Stimulated activated effector memory CD8-positive, alpha-beta T cell treated with anti-CD3 and anti-CD28 coated beads, Interleukin-12 subunit alpha, Interleukin-12 subunit beta, amount 100 ng/mL, for 72 hours (primary cell): Measurements from ENCODE around the gene ANKRD18A.
A peak's percentile ranks its signal among the peaks of the same experiment; 100 is the strongest.
"Not testable (repeated sequence)": the region's sequence is repeated elsewhere in the genome, so short reads cannot be mapped to it uniquely, and the experiment has no call there.

Experiments used
- ATAC-seq: fragments of 150-1000 bp; cut with Tn5 transposase; 2 replicates; pipeline ENCODE4 v1.10.0; 2021
- DNase-seq, 2 donors: peaks; one replicate each; pipeline ENCODE4 v3.0.0; 2021 to 2022; ENCODE audit warnings: low spot score in 2 of 2
- H3K27ac Mint-ChIP-seq: one replicate; pipeline ENCODE4 v1.8.0; 2022; ENCODE audit warnings: mild to moderate bottlenecking, mixed read lengths
- H3K36me3 Mint-ChIP-seq: one replicate; pipeline ENCODE4 v1.8.0; 2022; ENCODE audit warnings: mild to moderate bottlenecking, mixed read lengths
- H3K4me1 Mint-ChIP-seq: one replicate; pipeline ENCODE4 v1.8.0; 2022; ENCODE audit warnings: mixed read lengths
- H3K4me3 Mint-ChIP-seq: one replicate; pipeline ENCODE4 v1.8.0; 2022; ENCODE audit warnings: mild to moderate bottlenecking, mixed read lengths
- H3K9me3 Mint-ChIP-seq: one replicate; pipeline ENCODE4 v1.8.0; 2022; ENCODE audit warnings: mixed read lengths

The ANKRD18A gene

GRCh38 chr9:38641985-38642864, 21.8 kb upstream of the ANKRD18A start:
- H3K4me3 Mint-ChIP-seq = no peak overlapping the region
- no peak for ATAC-seq
- no peak overlapping the region for H3K27ac Mint-ChIP-seq
- no peaks in the 10 kb centered on the region for H3K36me3 Mint-ChIP-seq
- no peaks in the 10 kb centered on the region for H3K9me3 Mint-ChIP-seq
- H3K4me1 Mint-ChIP-seq = no peaks in the 10 kb centered on the region
- DNase-seq = no peak

- ATAC-seq (no peak), DNase-seq (no peak)
- Mint-ChIP-seq H3K27ac (no peak overlapping the region), H3K4me1 (no peaks in the 10 kb centered on the region), H3K4me3 (no peak overlapping the region), H3K36me3 (no peaks in the 10 kb centered on the region), H3K9me3 (no peaks in the 10 kb centered on the region)
Observed at GRCh38 chr9:38641142-38641541, 20.7 kb upstream of the ANKRD18A start.

- Mint-ChIP-seq H3K27ac (no peak overlapping the region), H3K9me3 (no peaks in the 10 kb centered on the region), H3K4me3 (no peak overlapping the region), H3K4me1 (no peaks in the 10 kb centered on the region), H3K36me3 (no peaks in the 10 kb centered on the region)
- ATAC-seq = no peak
- DNase-seq = no peak
Observed at GRCh38 chr9:38639577-38639940, 19.2 kb upstream of the ANKRD18A start.

GRCh38 chr9:38638881-38639576, 18.6 kb upstream of the ANKRD18A start:
- Mint-ChIP-seq H3K27ac (no peak overlapping the region), H3K4me1 (no peaks in the 10 kb centered on the region), H3K36me3 (no peaks in the 10 kb centered on the region)

GRCh38 chr9:38634315-38634714, 13.9 kb upstream of the ANKRD18A start:
- no peaks in the 10 kb centered on the region for H3K9me3 Mint-ChIP-seq
- DNase-seq (no peak), ATAC-seq (no peak)
- H3K36me3 Mint-ChIP-seq = no peaks in the 10 kb centered on the region
- H3K4me3 Mint-ChIP-seq = no peak overlapping the region
- H3K27ac Mint-ChIP-seq = no peak overlapping the region
- H3K4me1 Mint-ChIP-seq = no peaks in the 10 kb centered on the region

More at GRCh38 chr9:38638881-38639576, 18.6 kb upstream of the ANKRD18A start:
- DNase-seq = no peak
- Mint-ChIP-seq H3K9me3 (no peaks in the 10 kb centered on the region), H3K4me3 (no peak overlapping the region)
- no peak for ATAC-seq

- DNase-seq (no peak), ATAC-seq (no peak)
- no peak overlapping the region for H3K27ac Mint-ChIP-seq
- H3K9me3 Mint-ChIP-seq = peaks cover 6% of the 10 kb centered on the region
- H3K4me3 Mint-ChIP-seq = no peak overlapping the region
- no peaks in the 10 kb centered on the region for H3K4me1 Mint-ChIP-seq
- no peaks in the 10 kb centered on the region for H3K36me3 Mint-ChIP-seq
Observed at GRCh38 chr9:38629511-38629910, 9.1 kb upstream of the ANKRD18A start.

GRCh38 chr9:38626006-38626405, 5.6 kb upstream of the ANKRD18A start:
- ATAC-seq (no peak), DNase-seq (no peak)
- Mint-ChIP-seq H3K4me1 (peaks cover 12% of the 10 kb centered on the region), H3K36me3 (no peaks in the 10 kb centered on the region), H3K9me3 (peaks cover 6% of the 10 kb centered on the region), H3K4me3 (no peak overlapping the region), H3K27ac (no peak overlapping the region)

GRCh38 chr9:38622951-38623350, 2.6 kb upstream of the ANKRD18A start:
- ATAC-seq (no peak), DNase-seq (no peak)
- H3K4me1 Mint-ChIP-seq = peaks cover 17% of the 10 kb centered on the region
- peak overlapping the region; percentile 79 for H3K4me3 Mint-ChIP-seq
- no peak overlapping the region for H3K27ac Mint-ChIP-seq
- H3K9me3 Mint-ChIP-seq = peaks cover 6% of the 10 kb centered on the region
- H3K36me3 Mint-ChIP-seq = no peaks in the 10 kb centered on the region

- Mint-ChIP-seq H3K4me1 (peaks cover 17% of the 10 kb centered on the region), H3K27ac (peak overlapping the region; percentile 40), H3K36me3 (no peaks in the 10 kb centered on the region), H3K9me3 (peaks cover 6% of the 10 kb centered on the region), H3K4me3 (peak overlapping the region; percentile 79)
- ATAC-seq = no peak
- DNase-seq = no peak
Observed at GRCh38 chr9:38622288-38622674, 1.9 kb upstream of the ANKRD18A start.

GRCh38 chr9:38621434-38622287, 1.3 kb upstream of the ANKRD18A start:
- peaks cover 6% of the 10 kb centered on the region for H3K9me3 Mint-ChIP-seq
- peak overlapping the region; percentile 40 for H3K27ac Mint-ChIP-seq
- peak; percentile 14 to 66 for DNase-seq
- peak; percentile 66 for ATAC-seq
- no peaks in the 10 kb centered on the region for H3K36me3 Mint-ChIP-seq
- H3K4me3 Mint-ChIP-seq = peak overlapping the region; percentile 79
- H3K4me1 Mint-ChIP-seq = peaks cover 17% of the 10 kb centered on the region

GRCh38 chr9:38619556-38620447, 594 bp downstream of the ANKRD18A start:
- Mint-ChIP-seq H3K36me3 (no peaks in the 10 kb centered on the region), H3K9me3 (no peaks in the 10 kb centered on the region), H3K27ac (peak overlapping the region; percentile 88), H3K4me3 (peak overlapping the region; percentile 79), H3K4me1 (peaks cover 17% of the 10 kb centered on the region)
- ATAC-seq = no peak
- DNase-seq = peak in 1 of 2 donors; percentile 49

- DNase-seq, H3K9me3 Mint-ChIP-seq, H3K36me3 Mint-ChIP-seq, H3K4me3 Mint-ChIP-seq, H3K4me1 Mint-ChIP-seq, H3K27ac Mint-ChIP-seq, ATAC-seq: not testable (repeated sequence)
Observed at GRCh38 chr9:38598029-38598745, 22.2 kb downstream of the ANKRD18A start.

GRCh38 chr9:38595117-38595516, 25.3 kb downstream of the ANKRD18A start:
- not testable (repeated sequence) for ATAC-seq, H3K4me1 Mint-ChIP-seq, H3K36me3 Mint-ChIP-seq, H3K4me3 Mint-ChIP-seq, DNase-seq, H3K9me3 Mint-ChIP-seq, H3K27ac Mint-ChIP-seq
